HepG2 (cell line): Measurements from ENCODE around the gene PRR35. TPM values are rescaled to one million over a fixed set of nuclear protein-coding genes. Genes with fewer than 3 reads are reported as not detected.
A peak's percentile ranks its signal among the peaks of the same experiment; 100 is the strongest.

Experiments used
- ATF3 ChIP-seq: sonication (generic); formaldehyde crosslinking; IDR thresholded peaks from 2 replicates; pipeline ENCODE4 v1.4.0; 2020; ENCODE audit warnings: missing genetic modification reagents
- CHD4 ChIP-seq: fragments of 200-600 bp; sonication (generic); IDR thresholded peaks from 2 replicates; pipeline ENCODE4 v1.7.0; 2017; ENCODE audit warnings: mild to moderate bottlenecking, low read length, borderline replicate concordance
- DPF2 ChIP-seq: sonication (generic); formaldehyde crosslinking; IDR thresholded peaks from 2 replicates; pipeline ENCODE4 v1.4.0; 2020; ENCODE audit warnings: mild to moderate bottlenecking, low read depth, missing genetic modification reagents, borderline replicate concordance
- GMEB1 ChIP-seq: sonication (generic); formaldehyde crosslinking; IDR thresholded peaks from 2 replicates; pipeline ENCODE4 v1.5.1; 2020; ENCODE audit warnings: missing genetic modification reagents, mild to moderate bottlenecking, borderline replicate concordance
- MXD3 ChIP-seq: IDR thresholded peaks from 2 replicates; pipeline ENCODE4 v1.6.1; 2016; ENCODE audit warnings: mild to moderate bottlenecking, missing biosample characterization, missing genetic modification reagents
- NFYC ChIP-seq: IDR thresholded peaks from 2 replicates; pipeline ENCODE4 v1.6.1; 2016; ENCODE audit warnings: missing genetic modification reagents, missing compliant biosample characterization
- POLR2A ChIP-seq, 2 experiments: IDR thresholded peaks; 2 replicates each; pipeline ENCODE4 v1.6.1; 2011; ENCODE audit warnings: low read depth in 2 of 2, low read length in 2 of 2, mild to moderate bottlenecking in 1 of 2, moderate library complexity in 1 of 2; ENCODE audit not compliant: insufficient read depth in 1 of 2
- ZEB1 ChIP-seq: IDR thresholded peaks from 2 replicates; pipeline ENCODE4 v1.6.1; 2012; ENCODE audit warnings: mild to moderate bottlenecking, low read depth, inconsistent platforms; ENCODE audit not compliant: insufficient replicate concordance
- ZFP91 ChIP-seq: sonication (generic); formaldehyde crosslinking; IDR thresholded peaks from 2 replicates; pipeline ENCODE4 v1.9.0; 2022; ENCODE audit warnings: missing genetic modification reagents, mild to moderate bottlenecking, borderline replicate concordance
- ZNF263 ChIP-seq: sonication (generic); formaldehyde crosslinking; IDR thresholded peaks from 2 replicates; pipeline ENCODE4 v1.4.0; 2020; ENCODE audit warnings: missing genetic modification reagents
- ZNF326 ChIP-seq: sonication (generic); formaldehyde crosslinking; IDR thresholded peaks from 2 replicates; pipeline ENCODE4 v1.4.0; 2020; ENCODE audit warnings: missing genetic modification reagents, borderline replicate concordance
- ZNF333 ChIP-seq: sonication (generic); formaldehyde crosslinking; IDR thresholded peaks from 2 replicates; pipeline ENCODE4 v1.4.0; 2020; ENCODE audit warnings: mild to moderate bottlenecking, missing genetic modification reagents, borderline replicate concordance
- ZSCAN25 ChIP-seq: sonication (generic); formaldehyde crosslinking; IDR thresholded peaks from 2 replicates; pipeline ENCODE4 v1.8.0; 2022; ENCODE audit warnings: mild to moderate bottlenecking, missing genetic modification reagents
- polyA plus RNA-seq, 8 experiments: library from polyadenylated mRNA; depleted of rRNA in 3 of 8; stranded (reverse) in 7 of 8; unstranded in 1 of 8; fragments of >200 nt; fragmentation: Illumina TruSeq in 4 of 8; extraction: Trizol in 4 of 8; gene quantifications; 2 replicates each; pipeline versions ENCODE4 v1.2.1 to v1.2.3, GENCODE V29; 2011 to 2016; ENCODE audit warnings: low read depth in 4 of 8, missing spikeins in 1 of 8, mixed read lengths in 1 of 8; ENCODE audit not compliant: insufficient read depth in 1 of 8
- total RNA-seq, 5 experiments: library from RNA; depleted of rRNA; stranded (reverse); fragments of >200 nt; fragmentation: Illumina TruSeq; extraction: Trizol; gene quantifications; 2 replicates each; pipeline ENCODE4 v1.2.3, GENCODE V29; 2016; ENCODE audit warnings: low read depth in 1 of 5

Gene PRR35
- total and polyA plus RNA-seq, 2 of the 13 experiments (the other 11 are each of a cell fraction or from before 2014, with no cell fraction given): 0.07 to 0.16 TPM

- TF ChIP-seq ATF3: no peak
- no peak for TF ChIP-seq ZNF333 (CRISPR knock-in tag)
- 0 out of 4 replicates have a peak, but pooled peaks of 1 of the 2 experiments have one; percentile 21 for TF ChIP-seq POLR2A (IDR thresholded peaks at IDR 0.05; ENCODE audit: insufficient read depth in 1 of 2, low read depth in 2 of 2, low read length in 2 of 2)
- peak; percentile 14; the same call in 1 of the 2 replicates for TF ChIP-seq ZFP91 (CRISPR knock-in tag)
- TF ChIP-seq ZNF263 (CRISPR knock-in tag): 0 out of 2 replicates have a peak, but pooled peaks have one; percentile 7
- TF ChIP-seq MXD3: no peak
- TF ChIP-seq ZSCAN25 (CRISPR knock-in tag): no peak
- TF ChIP-seq ZEB1: no peak
- no peak for TF ChIP-seq GMEB1 (CRISPR knock-in tag)
- no peak for TF ChIP-seq CHD4
- TF ChIP-seq ZNF326 (CRISPR knock-in tag): peak; percentile 79; the same call in 1 of the 2 replicates
- TF ChIP-seq DPF2 (CRISPR knock-in tag): no peak
- no peak for TF ChIP-seq NFYC (CRISPR knock-in tag)
These were observed 34.5 kb upstream of the PRR35 start (continued) for GRCh38 chr16:525520-526180.
